H9 (cell line): ENCODE data around the gene LGALS12. TPM values are rescaled to one million over a fixed set of nuclear protein-coding genes. Genes with fewer than 3 reads are reported as not detected.
"Not testable (repeated sequence)": the region's sequence is repeated elsewhere in the genome, so short reads cannot be mapped to it uniquely, and the experiment has no call there.

ENCODE experiments used
- DNase-seq: peaks from one replicate; pipeline ENCODE4 v3.0.0-alpha.2; 2017
- H2AFZ ChIP-seq: one replicate; pipeline ENCODE4 v1.6.1; 2013; ENCODE audit warnings: mild to moderate bottlenecking, low read length, control low read depth, moderate library complexity
- H2AK5ac ChIP-seq: 2 replicates; pipeline ENCODE4 v1.6.1; 2013; ENCODE audit warnings: low read length, control low read depth, mixed read lengths; ENCODE audit not compliant: insufficient read length
- H2BK120ac ChIP-seq: one replicate; pipeline ENCODE4 v1.6.1; 2013; ENCODE audit warnings: low read depth, mild to moderate bottlenecking, low read length, control low read depth, inconsistent platforms; ENCODE audit not compliant: poor library complexity, severe bottlenecking
- H2BK12ac ChIP-seq: 2 replicates; pipeline ENCODE4 v1.6.1; 2013; ENCODE audit warnings: low read length, control low read depth, mixed read lengths, low read depth; ENCODE audit not compliant: insufficient read length
- H2BK15ac ChIP-seq: 2 replicates; pipeline ENCODE4 v1.6.1; 2013; ENCODE audit warnings: low read depth, low read length, control low read depth
- H2BK20ac ChIP-seq: one replicate; pipeline ENCODE4 v1.6.1; 2013; ENCODE audit warnings: low read depth, mild to moderate bottlenecking, low read length, control low read depth, inconsistent platforms; ENCODE audit not compliant: poor library complexity, severe bottlenecking
- H2BK5ac ChIP-seq: 2 replicates; pipeline ENCODE4 v1.6.1; 2013; ENCODE audit warnings: low read length, control low read depth, mixed read lengths; ENCODE audit not compliant: insufficient read length
- H3K14ac ChIP-seq: 2 replicates; pipeline ENCODE4 v1.6.1; 2013; ENCODE audit warnings: low read length, control low read depth; ENCODE audit not compliant: insufficient read depth
- H3K18ac ChIP-seq: 2 replicates; pipeline ENCODE4 v1.6.1; 2013; ENCODE audit warnings: low read depth, mild to moderate bottlenecking, mixed read lengths, low read length, control low read depth; ENCODE audit not compliant: insufficient read length
- H3K23ac ChIP-seq: 2 replicates; pipeline ENCODE4 v1.6.1; 2013; ENCODE audit warnings: low read length, control low read depth, mixed read lengths, low read depth; ENCODE audit not compliant: insufficient read length
- H3K23me2 ChIP-seq: 2 replicates; pipeline ENCODE4 v1.6.1; 2013; ENCODE audit warnings: low read depth, mild to moderate bottlenecking, mixed read lengths, low read length, control low read depth; ENCODE audit not compliant: insufficient read length, poor library complexity, severe bottlenecking
- H3K27ac ChIP-seq: 2 replicates; pipeline ENCODE4 v1.5.1; 2013; ENCODE audit warnings: low read length, control low read depth, mixed read lengths, low read depth; ENCODE audit not compliant: insufficient read length
- H3K27me3 ChIP-seq: 2 replicates; pipeline ENCODE4 v1.6.1; 2013; ENCODE audit warnings: low read length, control low read depth, inconsistent platforms; ENCODE audit not compliant: insufficient read depth
- H3K4ac ChIP-seq: 2 replicates; pipeline ENCODE4 v1.6.1; 2013; ENCODE audit warnings: low read depth, mild to moderate bottlenecking, control low read depth, inconsistent platforms, low read length, moderate library complexity
- H3K4me1 ChIP-seq: 2 replicates; pipeline ENCODE4 v1.6.1; 2013; ENCODE audit warnings: low read length, control low read depth, inconsistent platforms; ENCODE audit not compliant: insufficient read depth
- H3K4me2 ChIP-seq: 2 replicates; pipeline ENCODE4 v1.6.1; 2013; ENCODE audit warnings: low read length, control low read depth, mixed read lengths; ENCODE audit not compliant: insufficient read length, insufficient read depth
- H3K56ac ChIP-seq: 2 replicates; pipeline ENCODE4 v1.6.1; 2013; ENCODE audit warnings: low read depth, mild to moderate bottlenecking, mixed read lengths, low read length, control low read depth; ENCODE audit not compliant: insufficient read length
- H3K79me1 ChIP-seq: 2 replicates; pipeline ENCODE4 v1.6.1; 2013; ENCODE audit warnings: low read depth, mild to moderate bottlenecking, moderate library complexity, low read length, control low read depth, inconsistent platforms; ENCODE audit not compliant: insufficient read depth, poor library complexity, severe bottlenecking
- H3K79me2 ChIP-seq: 2 replicates; pipeline ENCODE4 v1.6.1; 2013; ENCODE audit warnings: low read length, control low read depth, inconsistent platforms; ENCODE audit not compliant: insufficient read depth
- H3K9ac ChIP-seq: 2 replicates; pipeline ENCODE4 v1.6.1; 2013; ENCODE audit warnings: low read length, control low read depth, mixed read lengths; ENCODE audit not compliant: insufficient read length; ENCODE audit errors: extremely low read depth
- H3K9me3 ChIP-seq: one replicate; pipeline ENCODE4 v1.6.1; 2013; ENCODE audit warnings: low read depth, low read length, inconsistent platforms; ENCODE audit not compliant: control insufficient read depth
- H3T11ph ChIP-seq: one replicate; pipeline ENCODE4 v1.6.1; 2013; ENCODE audit warnings: mild to moderate bottlenecking, low read length, control low read depth, inconsistent platforms
- H4K20me1 ChIP-seq: one replicate; pipeline ENCODE4 v1.6.1; 2013; ENCODE audit not compliant: control insufficient read depth, insufficient read length, insufficient read depth
- H4K5ac ChIP-seq: 2 replicates; pipeline ENCODE4 v1.6.1; 2013; ENCODE audit warnings: low read depth, mild to moderate bottlenecking, mixed read lengths, low read length, control low read depth; ENCODE audit not compliant: insufficient read length
- H4K8ac ChIP-seq: replicated peaks from 2 replicates; pipeline ENCODE4 v1.6.1; 2013; ENCODE audit warnings: low read length, control low read depth, mixed read lengths, low read depth; ENCODE audit not compliant: insufficient read length
- H4K91ac ChIP-seq: 2 replicates; pipeline ENCODE4 v1.6.1; 2013; ENCODE audit warnings: low read depth, mild to moderate bottlenecking, moderate library complexity, mixed read lengths, low read length, control low read depth; ENCODE audit not compliant: insufficient read length
- H3K27ac Mint-ChIP-seq, 3 experiments: 2 replicates in 2 of 3; 3 replicates in 1 of 3; pipeline ENCODE4 v1.8.0; 2020 to 2021; ENCODE audit warnings: mixed read lengths in 3 of 3, mild to moderate bottlenecking in 1 of 3, moderate library complexity in 1 of 3
- H3K27me3 Mint-ChIP-seq: 2 replicates; pipeline ENCODE4 v1.8.0; 2021; ENCODE audit warnings: low read depth, mild to moderate bottlenecking, moderate library complexity, mixed read lengths
- H3K36me3 Mint-ChIP-seq, 3 experiments: 2 replicates in 2 of 3; 3 replicates in 1 of 3; pipeline ENCODE4 v1.8.0; 2020 to 2021; ENCODE audit warnings: low read depth in 3 of 3, mixed read lengths in 3 of 3; ENCODE audit not compliant: insufficient read depth in 1 of 3
- H3K4me1 Mint-ChIP-seq, 2 experiments: 2 replicates each; pipeline ENCODE4 v1.8.0; 2020; ENCODE audit warnings: mixed read lengths in 2 of 2
- H3K4me3 Mint-ChIP-seq, 2 experiments: 2 replicates in 1 of 2; 3 replicates in 1 of 2; pipeline ENCODE4 v1.8.0; 2020 to 2021; ENCODE audit warnings: mild to moderate bottlenecking in 2 of 2, mixed read lengths in 2 of 2, moderate library complexity in 1 of 2
- H3K9me3 Mint-ChIP-seq, 2 experiments: 2 replicates in 1 of 2; 3 replicates in 1 of 2; pipeline ENCODE4 v1.8.0; 2020; ENCODE audit warnings: mild to moderate bottlenecking in 2 of 2, mixed read lengths in 2 of 2, moderate library complexity in 1 of 2
- WGBS: extraction: QIAGEN DNeasy Blood & Tissue Kit; methylation state at CpG from one replicate; pipeline ENCODE4 v1.1.7; 2013; ENCODE audit warnings: missing lambda C conversion rate, low lambda C conversion rate, mixed read lengths; ENCODE audit not compliant: insufficient read length; ENCODE audit errors: extremely low coverage; 5-methylcytosine and 5-hydroxymethylcytosine counted together
- total RNA-seq: library from RNA; stranded (reverse); gene quantifications from 2 replicates; pipeline ENCODE4 v1.2.1, GENCODE V29; 2021
- TF ChIP-seq, protein P1 (sequence below): fragments of 200-600 bp; sonication (generic); conservative IDR thresholded peaks from 3 replicates; pipeline ENCODE4 v1.8.0; 2021; ENCODE audit warnings: antibody characterized with exemption, mild to moderate bottlenecking

LGALS12 gene
- total RNA-seq, 1 experiment from 2014 or later: 1.9 TPM

DNA sequence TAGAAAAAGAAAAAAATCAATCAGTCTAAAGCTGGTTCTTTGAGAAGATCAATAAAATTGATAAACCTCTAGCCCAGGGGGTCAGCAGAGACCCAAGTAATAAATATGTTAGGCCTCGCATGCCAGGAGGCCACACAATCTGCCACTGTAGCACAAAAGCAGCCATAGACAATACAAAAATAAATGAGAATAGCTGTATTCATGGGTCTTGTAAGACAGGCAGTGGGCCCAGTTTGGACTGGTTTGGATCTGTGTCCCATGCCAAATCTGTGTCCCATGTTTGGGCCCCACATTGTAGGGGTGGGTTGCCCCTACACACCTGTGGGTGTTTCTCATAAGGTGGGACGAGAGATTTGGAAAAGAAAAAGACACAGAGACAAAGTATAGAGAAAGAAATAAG is 24.1 kb downstream of the LGALS12 start:
- Histone ChIP-seq H3K9me3 (no peaks in the 10 kb centered on the region), H2BK20ac (peak overlapping the region; percentile 97), H3K4me2 (no peak overlapping the region), H2BK12ac (no peak overlapping the region), H3K9ac (peak overlapping the region; percentile 0), H4K91ac (no peak overlapping the region), H3K27me3 (no peaks in the 10 kb centered on the region), H3K79me2 (no peaks in the 10 kb centered on the region), H3K14ac (peak overlapping the region; percentile 38; the same call in 1 of the 2 replicates), H3K4me1 (peaks cover 15% of the 10 kb centered on the region; the same call in 1 of the 2 replicates), H2BK15ac (no peak overlapping the region), H3K18ac (peak overlapping the region; percentile 8), H2BK5ac (no peak overlapping the region), H3K27ac (peak overlapping the region; percentile 88), H3K79me1 (no peaks in the 10 kb centered on the region), H2AK5ac (no peak overlapping the region), H4K5ac (no peak overlapping the region), H3K56ac (peak overlapping the region; percentile 47), H4K20me1 (no peaks in the 10 kb centered on the region), H2BK120ac (peak overlapping the region; percentile 50), H4K8ac (no peak overlapping the region), H3T11ph (no peak overlapping the region), H3K23me2 (no peaks in the 10 kb centered on the region), H2AFZ (no peak overlapping the region), H3K4ac (no peak overlapping the region; the same call in 1 of the 2 replicates), H3K23ac (no peak overlapping the region)
- WGBS: no CpG with 5 or more reads among the region's 2 CpGs
- H3K4me3 Mint-ChIP-seq: peak overlapping the region; percentile 19 to 50; a peak in 3 of 5 replicates
- TF ChIP-seq, protein P1, sequence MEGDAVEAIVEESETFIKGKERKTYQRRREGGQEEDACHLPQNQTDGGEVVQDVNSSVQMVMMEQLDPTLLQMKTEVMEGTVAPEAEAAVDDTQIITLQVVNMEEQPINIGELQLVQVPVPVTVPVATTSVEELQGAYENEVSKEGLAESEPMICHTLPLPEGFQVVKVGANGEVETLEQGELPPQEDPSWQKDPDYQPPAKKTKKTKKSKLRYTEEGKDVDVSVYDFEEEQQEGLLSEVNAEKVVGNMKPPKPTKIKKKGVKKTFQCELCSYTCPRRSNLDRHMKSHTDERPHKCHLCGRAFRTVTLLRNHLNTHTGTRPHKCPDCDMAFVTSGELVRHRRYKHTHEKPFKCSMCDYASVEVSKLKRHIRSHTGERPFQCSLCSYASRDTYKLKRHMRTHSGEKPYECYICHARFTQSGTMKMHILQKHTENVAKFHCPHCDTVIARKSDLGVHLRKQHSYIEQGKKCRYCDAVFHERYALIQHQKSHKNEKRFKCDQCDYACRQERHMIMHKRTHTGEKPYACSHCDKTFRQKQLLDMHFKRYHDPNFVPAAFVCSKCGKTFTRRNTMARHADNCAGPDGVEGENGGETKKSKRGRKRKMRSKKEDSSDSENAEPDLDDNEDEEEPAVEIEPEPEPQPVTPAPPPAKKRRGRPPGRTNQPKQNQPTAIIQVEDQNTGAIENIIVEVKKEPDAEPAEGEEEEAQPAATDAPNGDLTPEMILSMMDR: no peak
- H3K27ac Mint-ChIP-seq: peak overlapping the region; percentile 95 to 98 (median 97)
- H3K9me3 Mint-ChIP-seq: peaks cover 16 to 18% of the 10 kb centered on the region in 2 experiments
- DNase-seq: peak; percentile 43
- no peaks in the 10 kb centered on the region for H3K27me3 Mint-ChIP-seq
- H3K36me3 Mint-ChIP-seq: peaks cover 3 to 10% (median 6%) of the 10 kb centered on the region in 3 experiments
- H3K4me1 Mint-ChIP-seq: peaks cover 60 to 64% of the 10 kb centered on the region in 2 experiments

DNA sequence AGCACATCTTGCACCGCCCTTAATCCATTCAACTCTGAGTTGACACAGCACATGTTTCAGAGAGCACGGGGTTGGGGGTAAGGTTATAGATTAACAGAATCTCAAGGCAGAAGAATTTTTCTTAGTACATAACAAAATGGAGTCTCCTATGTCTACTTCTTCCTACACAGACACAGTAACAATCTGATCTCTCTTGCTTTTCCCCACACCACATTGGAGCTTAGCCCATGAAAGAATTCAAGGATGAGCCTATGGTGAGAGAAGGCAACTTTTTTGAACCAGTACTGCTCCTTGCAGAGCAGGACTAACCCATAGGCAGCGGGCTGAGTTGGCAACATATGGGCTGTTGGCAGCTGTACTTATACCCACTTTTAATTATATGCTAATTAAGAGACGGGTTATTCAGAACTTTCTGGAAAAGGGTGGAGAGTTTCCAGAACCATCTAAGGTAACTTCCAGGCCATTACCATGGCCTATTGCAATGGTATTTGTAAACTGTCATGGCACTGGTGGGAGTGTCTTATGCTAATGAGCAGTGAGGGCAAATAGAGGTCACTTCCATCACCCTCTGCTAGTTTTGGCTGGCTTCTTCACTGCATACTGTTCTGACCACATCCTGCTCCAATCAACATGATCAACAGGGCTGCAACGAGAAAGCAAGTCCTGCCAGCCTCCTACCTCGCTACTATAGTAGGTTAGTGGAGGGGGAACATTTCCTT is 25.3 kb downstream of the LGALS12 start:
- not testable (repeated sequence) for H4K8ac ChIP-seq, H3K4me2 ChIP-seq, H2BK120ac ChIP-seq, H2AFZ ChIP-seq, H3K79me1 ChIP-seq, H4K20me1 ChIP-seq, H3K27me3 ChIP-seq, H3K9me3 ChIP-seq, H3K79me2 ChIP-seq, H3T11ph ChIP-seq, H2BK5ac ChIP-seq, H3K23me2 ChIP-seq, H2BK15ac ChIP-seq, H4K91ac ChIP-seq, H3K27me3 Mint-ChIP-seq, H3K56ac ChIP-seq, H4K5ac ChIP-seq, H3K4ac ChIP-seq, H2BK20ac ChIP-seq, H3K9ac ChIP-seq, H3K23ac ChIP-seq, H3K36me3 Mint-ChIP-seq
- Histone ChIP-seq H2BK12ac (peak overlapping the region; percentile 83), H3K27ac (peak overlapping the region; percentile 94), H2AK5ac (peak overlapping the region; percentile 79), H3K14ac (peak overlapping the region; percentile 41; the same call in 1 of the 2 replicates), H3K4me1 (peaks cover 15% of the 10 kb centered on the region; the same call in 1 of the 2 replicates), H3K18ac (peak overlapping the region; percentile 90)
- peaks cover 60 to 64% of the 10 kb centered on the region in 2 experiments for H3K4me1 Mint-ChIP-seq
- H3K27ac Mint-ChIP-seq: peak overlapping the region; percentile 96 to 99 (median 96)
- H3K4me3 Mint-ChIP-seq: peak overlapping the region; percentile 24 to 56; a peak in 4 of 5 replicates
- DNase-seq: peak; percentile 88
- no CpG with 5 or more reads among the region's 6 CpGs for WGBS
- peaks cover 13% of the 10 kb centered on the region in 2 experiments for H3K9me3 Mint-ChIP-seq
